Stimulated activated CD8-positive, alpha-beta memory T cell treated with anti-CD3 and anti-CD28 coated beads, Interleukin-2, amount 100 ng/mL, for 1 hour (primary cell): ENCODE data around the gene GALR3.
"Not testable (repeated sequence)": the region's sequence is repeated elsewhere in the genome, so short reads cannot be mapped to it uniquely, and the experiment has no call there.

Source experiments
- DNase-seq, 2 donors: peaks; one replicate each; pipeline ENCODE4 v3.0.0-alpha.2; 2020; ENCODE audit warnings: low read depth in 2 of 2

Gene GALR3

GRCh38 chr22:37823134-37823985 is at the start of gene GALR3:
Gene GALR3 (plus strand): TSS chr22:37823382. CDS start chr22:37823407, 25 bp downstream.
- no peak for DNase-seq

GRCh38 chr22:37774728-37775127 is 48.5 kb upstream of the GALR3 start:
- no peak for DNase-seq

GRCh38 chr22:37775785-37776638 is 47.2 kb upstream of the GALR3 start:
- DNase-seq: no peak

GRCh38 chr22:37776639-37777005 is 46.6 kb upstream of the GALR3 start:
- DNase-seq: no peak

- no peak for DNase-seq
Observed at GRCh38 chr22:37777122-37777687, 46.0 kb upstream of the GALR3 start.

GRCh38 chr22:37778370-37779009 is 44.7 kb upstream of the GALR3 start:
- no peak for DNase-seq

- DNase-seq: no peak
Observed at GRCh38 chr22:37781434-37782059, 41.6 kb upstream of the GALR3 start.

- no peak for DNase-seq
Observed at GRCh38 chr22:37782340-37783168, 40.6 kb upstream of the GALR3 start.

GRCh38 chr22:37784829-37785495 is 38.2 kb upstream of the GALR3 start:
- DNase-seq: no peak

GRCh38 chr22:37790234-37790633 is 32.9 kb upstream of the GALR3 start:
- no peak for DNase-seq

- no peak for DNase-seq
Observed at GRCh38 chr22:37792494-37792893, 30.7 kb upstream of the GALR3 start.

- DNase-seq: no peak
Observed at GRCh38 chr22:37794376-37794775, 28.8 kb upstream of the GALR3 start.

GRCh38 chr22:37796079-37796478 is 27.1 kb upstream of the GALR3 start:
- no peak for DNase-seq

- not testable (repeated sequence) for DNase-seq
Observed at GRCh38 chr22:37797259-37797658, 25.9 kb upstream of the GALR3 start.

GRCh38 chr22:37797874-37798500 is 25.2 kb upstream of the GALR3 start:
- no peak for DNase-seq

- not testable (repeated sequence) for DNase-seq
Observed at GRCh38 chr22:37799979-37800378, 23.2 kb upstream of the GALR3 start.

GRCh38 chr22:37801946-37802309 is 21.3 kb upstream of the GALR3 start:
- no peak for DNase-seq

GRCh38 chr22:37802310-37803194 is 20.6 kb upstream of the GALR3 start:
- no peak for DNase-seq

GRCh38 chr22:37803195-37803638 is 20.0 kb upstream of the GALR3 start:
- DNase-seq: no peak
